Tibial artery (tissue), 4 donors: Measurements from ENCODE around the gene DEPDC4.
"Not testable (repeated sequence)": the region's sequence is repeated elsewhere in the genome, so short reads cannot be mapped to it uniquely, and the experiment has no call there.

ENCODE experiments used
- DNase-seq, 2 donors: peaks; one replicate each; pipeline ENCODE4 v3.0.0-alpha.2; 2019
- H3K27ac ChIP-seq, 2 donors: fragments of 200-600 bp; sonication (generic) in 1 of 2; 1 replicate in 1 of 2; 2 replicates in 1 of 2; pipeline ENCODE4 v1.5.1; 2018 to 2019; ENCODE audit warnings: mild to moderate bottlenecking in 1 of 2
- H3K27me3 ChIP-seq, 2 donors: fragments of 200-600 bp; sonication (generic) in 1 of 2; one replicate each; pipeline versions ENCODE4 v1.5.1 to v1.6.0; 2016 to 2019
- H3K36me3 ChIP-seq, 3 donors: fragments of 200-600 bp; sonication (generic) in 2 of 3; one replicate each; pipeline ENCODE4 v1.5.1; 2016 to 2019; ENCODE audit warnings: mild to moderate bottlenecking in 2 of 3
- H3K4me1 ChIP-seq, 4 donors: fragments of 200-600 bp; sonication (generic) in 2 of 4; 1 replicate in 3 of 4; 2 replicates in 1 of 4; pipeline ENCODE4 v1.5.1; 2016 to 2019
- H3K4me3 ChIP-seq, 2 donors: fragments of 200-600 bp; sonication (generic) in 1 of 2; 1 replicate in 1 of 2; 2 replicates in 1 of 2; pipeline ENCODE4 v1.5.1; 2018 to 2019; ENCODE audit warnings: mild to moderate bottlenecking in 2 of 2
- H3K9me3 ChIP-seq, 3 donors: fragments of 200-600 bp; sonication (generic) in 1 of 3; one replicate each; pipeline ENCODE4 v1.5.1; 2016 to 2019
- intact Hi-C: fragments of 100-400 bp; cut with DNase I; formaldehyde crosslinking; loops from one replicate; pipeline ENCODE4 v1.15.0; 2023; ENCODE audit warnings: low total_unique reads
- TF ChIP-seq, protein P1 (sequence below), 2 experiments: fragments of 200-600 bp in 1 of 2; fragments of 450-650 bp in 1 of 2; IDR thresholded peaks; one replicate each; pipeline ENCODE4 v1.5.1; 2017 to 2019; ENCODE audit warnings: antibody characterized with exemption in 2 of 2, mild to moderate bottlenecking in 1 of 2, moderate library complexity in 1 of 2

DEPDC4 gene

GRCh38 chr12:100295764-100296555 is 29.1 kb upstream of the DEPDC4 start:
- TF ChIP-seq, protein P1, sequence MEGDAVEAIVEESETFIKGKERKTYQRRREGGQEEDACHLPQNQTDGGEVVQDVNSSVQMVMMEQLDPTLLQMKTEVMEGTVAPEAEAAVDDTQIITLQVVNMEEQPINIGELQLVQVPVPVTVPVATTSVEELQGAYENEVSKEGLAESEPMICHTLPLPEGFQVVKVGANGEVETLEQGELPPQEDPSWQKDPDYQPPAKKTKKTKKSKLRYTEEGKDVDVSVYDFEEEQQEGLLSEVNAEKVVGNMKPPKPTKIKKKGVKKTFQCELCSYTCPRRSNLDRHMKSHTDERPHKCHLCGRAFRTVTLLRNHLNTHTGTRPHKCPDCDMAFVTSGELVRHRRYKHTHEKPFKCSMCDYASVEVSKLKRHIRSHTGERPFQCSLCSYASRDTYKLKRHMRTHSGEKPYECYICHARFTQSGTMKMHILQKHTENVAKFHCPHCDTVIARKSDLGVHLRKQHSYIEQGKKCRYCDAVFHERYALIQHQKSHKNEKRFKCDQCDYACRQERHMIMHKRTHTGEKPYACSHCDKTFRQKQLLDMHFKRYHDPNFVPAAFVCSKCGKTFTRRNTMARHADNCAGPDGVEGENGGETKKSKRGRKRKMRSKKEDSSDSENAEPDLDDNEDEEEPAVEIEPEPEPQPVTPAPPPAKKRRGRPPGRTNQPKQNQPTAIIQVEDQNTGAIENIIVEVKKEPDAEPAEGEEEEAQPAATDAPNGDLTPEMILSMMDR (IDR thresholded peaks at IDR 0.05) = no peak
- H3K4me1 ChIP-seq = no peaks in the 10 kb centered on the region
- intact Hi-C loops = no loop called here
- no peak for DNase-seq
- H3K36me3 ChIP-seq = peaks cover 29 to 61% (median 46%) of the 10 kb centered on the region in 3 donors
- no peaks in the 10 kb centered on the region for H3K27me3 ChIP-seq
- no peaks in the 10 kb centered on the region for H3K9me3 ChIP-seq
- no peak overlapping the region for H3K4me3 ChIP-seq
- H3K27ac ChIP-seq = no peak overlapping the region

DNA sequence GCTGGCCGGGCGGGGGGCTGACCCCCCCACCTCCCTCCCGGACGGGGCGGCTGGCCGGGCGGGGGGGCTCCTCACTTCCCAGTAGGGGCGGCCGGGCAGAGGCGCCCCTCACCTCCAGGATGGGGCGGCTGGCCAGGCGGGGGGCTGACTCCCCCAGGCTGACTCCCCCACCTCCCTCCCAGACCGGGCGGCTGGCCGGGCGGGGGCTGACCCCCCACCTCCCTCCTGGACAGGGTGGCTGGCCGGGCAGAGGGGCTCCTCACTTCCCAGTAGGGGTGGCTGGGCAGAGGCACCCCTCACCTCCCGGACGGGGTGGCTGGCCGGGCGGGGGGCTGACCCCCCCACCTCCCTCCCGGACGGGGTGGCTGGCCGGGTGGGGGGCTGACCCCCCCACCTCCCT is 27.5 kb upstream of the DEPDC4 start:
- H3K4me1 ChIP-seq, H3K9me3 ChIP-seq, intact Hi-C loops, DNase-seq, H3K27ac ChIP-seq, H3K4me3 ChIP-seq, H3K27me3 ChIP-seq: not testable (repeated sequence)
- peaks cover 15 to 45% (median 35%) of the 10 kb centered on the region in 3 donors for H3K36me3 ChIP-seq

GRCh38 chr12:100293017-100293416 is 26.1 kb upstream of the DEPDC4 start:
- Histone ChIP-seq H3K9me3 (no peaks in the 10 kb centered on the region), H3K36me3 (peaks cover 5 to 31% (median 22%) of the 10 kb centered on the region in 3 donors), H3K27me3 (no peaks in the 10 kb centered on the region), H3K27ac (no peak overlapping the region), H3K4me3 (no peak overlapping the region), H3K4me1 (peaks cover 0 to 10% (median 2%) of the 10 kb centered on the region in 4 donors)
- TF ChIP-seq, protein P1 (IDR thresholded peaks at IDR 0.05) = no peak
- intact Hi-C loops = no loop called here
- DNase-seq = no peak

DNA sequence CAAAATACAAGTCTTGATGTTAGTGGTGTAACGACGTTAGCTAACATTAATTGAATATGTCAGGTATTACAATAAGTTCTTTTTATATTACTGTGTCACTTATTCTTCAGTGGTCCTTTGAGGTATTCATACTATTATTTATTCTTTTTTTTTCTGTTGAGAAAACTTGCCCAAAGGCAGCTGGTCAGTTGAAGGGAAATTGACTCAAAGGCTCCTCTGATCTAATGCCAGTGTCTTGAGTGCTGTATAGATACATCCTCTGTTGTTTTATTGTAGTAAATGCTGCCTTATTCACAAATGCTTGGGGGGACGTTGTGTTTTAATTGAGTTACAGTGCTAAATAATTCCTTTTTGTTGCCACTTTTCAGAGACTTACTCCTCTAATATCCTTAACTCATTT is 23.1 kb upstream of the DEPDC4 start:
- TF ChIP-seq, protein P1 (IDR thresholded peaks at IDR 0.05) = no peak
- DNase-seq = no peak

GRCh38 chr12:100289038-100289437 is 22.2 kb upstream of the DEPDC4 start:
- H3K27ac ChIP-seq = no peak overlapping the region
- no peak for DNase-seq

More for the DNA sequence above, 23.1 kb upstream of the DEPDC4 start:
- H3K36me3 ChIP-seq = peaks cover 5 to 21% (median 13%) of the 10 kb centered on the region in 3 donors
- no peak overlapping the region for H3K27ac ChIP-seq
- H3K4me1 ChIP-seq = peaks cover 0 to 10% (median 2%) of the 10 kb centered on the region in 4 donors
- H3K27me3 ChIP-seq = no peaks in the 10 kb centered on the region
- H3K9me3 ChIP-seq = no peaks in the 10 kb centered on the region
- no peak overlapping the region for H3K4me3 ChIP-seq
- intact Hi-C loops = no loop called here

GRCh38 chr12:100284556-100284955 is 17.7 kb upstream of the DEPDC4 start:
- H3K4me3 ChIP-seq, H3K27me3 ChIP-seq, H3K27ac ChIP-seq, DNase-seq, H3K4me1 ChIP-seq, H3K9me3 ChIP-seq, intact Hi-C loops: not testable (repeated sequence)
- peaks cover 0 to 21% (median 17%) of the 10 kb centered on the region in 3 donors for H3K36me3 ChIP-seq

More at GRCh38 chr12:100289038-100289437, 22.2 kb upstream of the DEPDC4 start:
- Histone ChIP-seq H3K4me1 (peaks cover 0 to 10% (median 2%) of the 10 kb centered on the region in 4 donors), H3K9me3 (no peaks in the 10 kb centered on the region), H3K4me3 (no peak overlapping the region), H3K36me3 (peaks cover 12 to 30% (median 13%) of the 10 kb centered on the region in 3 donors), H3K27me3 (no peaks in the 10 kb centered on the region)
- intact Hi-C loops = no loop called here
- TF ChIP-seq, protein P1 (IDR thresholded peaks at IDR 0.05) = no peak
